ENCODE measurements around the gene WFS1. TPM values are rescaled to one million over a fixed set of nuclear protein-coding genes. Genes with fewer than 3 reads are reported as not detected.

Gene WFS1
- total RNA-seq, 4 donors from 2014 or later, result 95.7 to 137 (median 101) TPM

DNA sequence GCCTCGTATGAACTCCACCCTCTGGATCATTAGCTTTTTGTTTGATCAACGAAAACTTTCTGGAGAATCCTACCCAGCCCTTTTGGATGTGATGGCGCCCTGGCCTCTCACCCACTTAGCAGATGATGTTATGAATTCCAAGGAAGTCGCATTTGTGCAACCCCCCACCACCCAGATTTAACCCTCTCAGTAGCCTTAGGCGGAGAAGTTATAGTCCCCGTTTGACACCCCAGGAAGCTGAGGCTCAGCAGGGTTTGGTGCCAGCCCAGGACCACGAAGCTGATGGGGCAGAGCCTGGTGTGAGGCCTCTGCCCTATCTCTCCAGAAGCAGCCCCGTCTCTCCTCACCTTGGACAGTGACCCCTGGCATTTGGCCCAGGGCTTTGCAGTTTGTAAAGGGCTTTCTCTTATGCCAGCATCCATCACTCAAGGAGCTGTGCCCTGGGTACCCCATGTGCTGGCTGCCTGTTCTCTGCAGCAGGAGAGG, 1.0 kb downstream of the WFS1 start:
- H3K4me3 ChIP-seq, result peak overlapping the region; percentile 70 to 93
- ATAC-seq, result no peak
- H3K9me3 ChIP-seq, result no peaks in the 10 kb centered on the region
- TF ChIP-seq POLR2A (IDR thresholded peaks at IDR 0.05) (no peak), EP300 (IDR thresholded peaks at IDR 0.05) (no peak), POLR2AphosphoS5 (IDR thresholded peaks at IDR 0.05) (no peak)
- H3K27me3 ChIP-seq, result no peaks in the 10 kb centered on the region
- 0 to 25% methylated on average over 3 to 5 of the region's 8 CpGs for WGBS, 2 donors (ENCODE audit: low coverage in 1 of 2)
- peak overlapping the region; percentile 71 to 97 (median 94) for H3K27ac ChIP-seq
- H3K4me1 ChIP-seq, result peaks cover 7 to 63% (median 44%) of the 10 kb centered on the region in 3 donors
- H3K36me3 ChIP-seq, result no peaks in the 10 kb centered on the region

DNA sequence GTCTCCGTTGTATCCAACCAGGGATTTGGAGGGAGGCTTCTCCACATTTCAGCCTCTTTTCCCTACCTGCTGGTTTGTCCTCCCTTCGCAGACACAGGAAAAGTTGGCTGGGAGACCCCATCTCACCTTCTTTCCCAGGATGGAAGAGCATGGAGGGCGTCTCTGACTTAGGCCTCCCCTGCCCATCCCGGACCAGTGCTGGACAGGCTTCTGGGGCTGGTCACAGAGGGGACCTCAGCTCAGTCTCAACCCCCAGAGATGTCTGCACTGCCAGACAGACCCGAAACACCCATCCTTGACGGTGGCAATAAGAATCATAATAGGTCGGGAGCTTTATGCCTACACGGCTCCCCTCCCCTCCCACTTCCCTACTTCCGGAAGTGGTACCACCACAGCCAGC, 1.6 kb downstream of the WFS1 start:
- Histone ChIP-seq H3K27me3 (no peaks in the 10 kb centered on the region), H3K27ac (peak overlapping the region; percentile 71 to 97 (median 94)), H3K36me3 (no peaks in the 10 kb centered on the region), H3K9me3 (no peaks in the 10 kb centered on the region), H3K4me1 (peaks cover 10 to 69% (median 49%) of the 10 kb centered on the region in 3 donors), H3K4me3 (peak overlapping the region; percentile 70 to 93)
- TF ChIP-seq POLR2A (IDR thresholded peaks at IDR 0.05) (no peak), POLR2AphosphoS5 (IDR thresholded peaks at IDR 0.05) (no peak), EP300 (IDR thresholded peaks at IDR 0.05) (no peak)
- TF ChIP-seq, protein P1, sequence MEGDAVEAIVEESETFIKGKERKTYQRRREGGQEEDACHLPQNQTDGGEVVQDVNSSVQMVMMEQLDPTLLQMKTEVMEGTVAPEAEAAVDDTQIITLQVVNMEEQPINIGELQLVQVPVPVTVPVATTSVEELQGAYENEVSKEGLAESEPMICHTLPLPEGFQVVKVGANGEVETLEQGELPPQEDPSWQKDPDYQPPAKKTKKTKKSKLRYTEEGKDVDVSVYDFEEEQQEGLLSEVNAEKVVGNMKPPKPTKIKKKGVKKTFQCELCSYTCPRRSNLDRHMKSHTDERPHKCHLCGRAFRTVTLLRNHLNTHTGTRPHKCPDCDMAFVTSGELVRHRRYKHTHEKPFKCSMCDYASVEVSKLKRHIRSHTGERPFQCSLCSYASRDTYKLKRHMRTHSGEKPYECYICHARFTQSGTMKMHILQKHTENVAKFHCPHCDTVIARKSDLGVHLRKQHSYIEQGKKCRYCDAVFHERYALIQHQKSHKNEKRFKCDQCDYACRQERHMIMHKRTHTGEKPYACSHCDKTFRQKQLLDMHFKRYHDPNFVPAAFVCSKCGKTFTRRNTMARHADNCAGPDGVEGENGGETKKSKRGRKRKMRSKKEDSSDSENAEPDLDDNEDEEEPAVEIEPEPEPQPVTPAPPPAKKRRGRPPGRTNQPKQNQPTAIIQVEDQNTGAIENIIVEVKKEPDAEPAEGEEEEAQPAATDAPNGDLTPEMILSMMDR (IDR thresholded peaks at IDR 0.05), result no peak
- ATAC-seq, result no peak
- 47% methylated on average over 7 of the region's 9 CpGs; no CpG with 5 or more reads in 1 of the 2 donors for WGBS, 2 donors (ENCODE audit: low coverage in 1 of 2)

DNA sequence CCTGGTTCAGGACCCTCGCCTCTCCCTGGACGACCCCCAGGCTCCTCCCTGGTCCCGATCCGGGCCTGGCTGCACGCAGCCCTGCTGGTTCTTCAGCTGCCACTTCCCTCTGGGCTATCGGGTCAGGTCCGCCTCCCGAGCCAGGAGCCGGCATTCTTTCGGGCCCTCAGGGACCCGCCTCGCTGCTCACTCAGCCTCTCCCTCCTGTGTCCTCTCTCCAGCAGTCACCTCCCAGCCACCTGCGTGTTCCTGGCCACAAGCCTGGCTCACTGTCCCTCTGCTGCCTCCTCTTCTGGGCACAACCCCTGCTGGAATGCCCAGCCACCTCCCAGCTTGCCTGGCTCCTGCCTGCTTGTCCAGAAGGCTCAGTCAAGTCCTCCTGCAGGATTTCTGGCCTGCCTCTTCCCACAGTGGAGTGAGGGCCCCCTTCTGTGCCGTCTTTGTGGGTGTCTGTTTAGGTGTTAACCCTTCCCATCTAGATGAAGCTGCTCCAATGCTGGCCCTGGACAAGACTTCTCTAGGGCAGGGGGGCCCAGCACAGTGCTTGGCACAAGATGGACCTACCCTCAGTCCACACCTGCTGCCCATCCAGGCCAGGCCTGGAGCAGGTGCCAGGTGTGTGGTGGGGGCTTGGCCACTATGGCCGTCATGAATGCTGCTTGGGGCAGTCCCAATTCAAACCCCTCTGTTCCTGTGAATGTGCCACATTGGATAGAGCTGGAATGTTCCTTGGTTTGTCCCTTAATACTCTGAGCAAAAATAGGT, 2.2 kb downstream of the WFS1 start:
- Histone ChIP-seq H3K27me3 (no peaks in the 10 kb centered on the region), H3K4me3 (peak overlapping the region; percentile 70 to 93), H3K9me3 (no peaks in the 10 kb centered on the region), H3K36me3 (no peaks in the 10 kb centered on the region), H3K27ac (peak overlapping the region; percentile 71 to 97 (median 94)), H3K4me1 (peaks cover 10 to 75% (median 56%) of the 10 kb centered on the region in 3 donors)
- TF ChIP-seq POLR2A (IDR thresholded peaks at IDR 0.05), result no peak
- no peak for TF ChIP-seq EP300 (IDR thresholded peaks at IDR 0.05)
- TF ChIP-seq, protein P1 (IDR thresholded peaks at IDR 0.05), result no peak
- TF ChIP-seq POLR2AphosphoS5 (IDR thresholded peaks at IDR 0.05), result no peak
- 18% methylated on average over 3 of the region's 15 CpGs; no CpG with 5 or more reads in 1 of the 2 donors for WGBS, 2 donors (ENCODE audit: low coverage in 1 of 2)
- no peak for ATAC-seq

DNA sequence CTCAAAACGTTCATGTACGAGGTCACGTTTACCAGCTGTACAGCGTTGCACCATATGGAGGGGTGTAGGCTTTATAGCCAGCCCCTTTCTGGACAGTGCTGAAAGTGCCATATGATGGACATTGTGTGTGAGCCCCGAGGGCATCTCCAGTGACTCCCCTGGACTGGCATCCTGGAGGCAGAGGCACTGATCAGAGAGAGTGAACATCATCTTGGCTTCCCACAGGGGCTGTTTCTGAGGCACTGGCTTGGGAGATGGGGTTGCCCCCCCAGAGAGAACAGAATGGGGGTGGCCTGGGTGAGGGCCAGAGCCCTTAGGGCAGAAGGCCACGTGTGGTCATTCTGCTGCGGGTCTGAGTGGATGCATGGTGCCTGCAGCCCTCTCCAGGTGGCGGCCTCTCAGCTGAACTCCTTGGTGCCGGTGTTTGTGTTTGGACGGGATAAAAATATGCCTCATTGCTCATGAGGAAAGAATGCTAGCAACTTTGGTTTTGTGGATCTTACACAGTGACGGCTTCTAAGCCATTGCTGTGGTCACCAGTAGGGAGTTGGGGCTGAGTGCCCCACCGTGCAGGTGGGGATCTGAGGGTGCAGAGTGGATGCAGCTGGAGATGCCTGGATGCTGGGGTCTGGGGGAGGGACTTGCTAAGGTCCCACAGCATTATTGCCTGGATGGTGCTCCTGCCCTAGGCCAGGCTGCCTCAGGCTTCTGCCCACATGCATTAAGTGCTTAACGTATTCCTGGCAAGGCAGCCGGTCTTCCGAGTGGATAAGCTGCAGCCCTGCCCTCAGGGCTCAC, 3.4 kb downstream of the WFS1 start:
- H3K4me3 ChIP-seq, result peak overlapping the region in 1 of 2 donors; percentile 19
- peaks cover 10 to 87% (median 67%) of the 10 kb centered on the region in 3 donors for H3K4me1 ChIP-seq
- ATAC-seq, result peak; percentile 11
- 33 to 48% methylated on average over 4 to 8 of the region's 15 CpGs for WGBS, 2 donors (ENCODE audit: low coverage in 1 of 2)
- TF ChIP-seq EP300 (IDR thresholded peaks at IDR 0.05), result no peak
- peak; percentile 49 for TF ChIP-seq POLR2AphosphoS5 (IDR thresholded peaks at IDR 0.05)
- H3K27ac ChIP-seq, result peak overlapping the region; percentile 73 to 97 (median 94)
- H3K36me3 ChIP-seq, result peaks cover 0 to 7% of the 10 kb centered on the region in 2 donors
- H3K9me3 ChIP-seq, result no peaks in the 10 kb centered on the region
- H3K27me3 ChIP-seq, result no peaks in the 10 kb centered on the region

DNA sequence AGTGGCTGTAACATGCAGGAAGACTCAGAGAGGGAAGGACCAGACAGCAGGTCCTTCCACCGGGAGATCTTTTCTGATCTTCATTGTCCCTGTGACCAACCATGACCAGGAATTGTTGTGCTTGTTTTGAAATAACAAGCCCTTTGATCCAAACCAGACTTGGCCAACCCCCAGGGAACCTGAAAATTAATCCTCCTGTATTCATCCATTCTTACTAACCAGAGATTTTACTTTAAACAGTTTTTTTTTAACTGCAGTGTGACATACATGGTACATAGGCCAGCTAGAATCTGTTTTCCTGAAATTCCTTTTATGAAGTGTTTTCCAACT, 4.0 kb downstream of the WFS1 start:
- WGBS, 2 donors (ENCODE audit: low coverage in 1 of 2), result 0 to 20% methylated on average over 1 of the region's 1 CpG
- TF ChIP-seq, protein P1 (IDR thresholded peaks at IDR 0.05), result no peak
- Histone ChIP-seq H3K36me3 (peaks cover 0 to 12% of the 10 kb centered on the region in 2 donors), H3K4me3 (peak overlapping the region in 1 of 2 donors; percentile 19), H3K27me3 (no peaks in the 10 kb centered on the region), H3K9me3 (no peaks in the 10 kb centered on the region), H3K27ac (peak overlapping the region; percentile 73 to 97 (median 94)), H3K4me1 (peaks cover 10 to 91% (median 73%) of the 10 kb centered on the region in 3 donors)
- ATAC-seq, result no peak
